GM19468 (cell line): ENCODE results near the gene IDE.
"Not testable (repeated sequence)": the region's sequence is repeated elsewhere in the genome, so short reads cannot be mapped to it uniquely, and the experiment has no call there.

ENCODE experiments used
- ATAC-seq: cut with Tn5 transposase; IDR thresholded peaks from one replicate; pipeline ENCODE4 v1.9.1; 2021; ENCODE audit warnings: mild to moderate bottlenecking, moderate library complexity, moderate number of reproducible peaks; ENCODE audit not compliant: unreplicated experiment; ENCODE audit errors: extremely low read depth

Gene IDE

DNA sequence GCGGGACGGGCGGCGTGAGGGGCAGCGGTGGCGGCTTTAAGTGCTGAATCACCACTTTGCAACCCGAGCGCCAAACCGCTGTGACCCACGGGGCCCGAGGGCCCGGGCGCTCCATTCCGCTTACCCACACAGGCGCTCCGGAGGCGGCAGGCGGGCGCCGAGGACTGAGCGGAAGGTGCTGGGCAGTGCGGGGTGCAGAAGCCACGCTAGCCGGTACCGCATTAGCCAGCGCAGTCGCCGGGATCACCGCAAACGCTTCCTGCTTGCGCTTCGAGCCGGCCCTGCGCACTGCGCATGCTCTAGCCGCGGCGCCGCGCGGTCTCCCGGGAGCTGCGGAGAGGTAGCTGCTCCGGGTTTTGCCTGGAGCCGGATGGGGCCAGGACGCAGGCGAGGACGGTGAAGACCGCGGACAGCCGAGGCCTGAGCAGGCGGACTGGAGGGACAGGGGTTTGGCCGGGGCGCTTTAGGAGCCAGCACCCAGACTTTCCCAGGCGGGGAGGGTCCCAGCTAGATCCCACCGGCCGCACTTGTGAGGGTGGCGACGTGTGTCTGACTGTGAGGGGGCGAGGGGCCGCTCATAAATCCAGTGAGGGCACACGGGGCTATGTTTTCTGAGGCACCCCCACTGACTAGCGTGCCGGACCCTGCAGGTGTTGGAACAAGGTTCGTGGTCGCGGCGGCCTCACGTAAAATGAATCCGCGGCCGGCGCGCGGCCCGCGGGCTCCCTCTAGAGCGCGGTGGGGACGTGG lies at the start of gene IDE:
Gene IDE, minus strand, starts transcription at position 296 of the 750 bp plus-strand sequence. Its CDS starts 74 bp downstream, at position 222.
- ATAC-seq: peak; percentile 33

- ATAC-seq: no peak
Measured at GRCh38 chr10:92619368-92619767, 45.5 kb upstream of the IDE start.

DNA sequence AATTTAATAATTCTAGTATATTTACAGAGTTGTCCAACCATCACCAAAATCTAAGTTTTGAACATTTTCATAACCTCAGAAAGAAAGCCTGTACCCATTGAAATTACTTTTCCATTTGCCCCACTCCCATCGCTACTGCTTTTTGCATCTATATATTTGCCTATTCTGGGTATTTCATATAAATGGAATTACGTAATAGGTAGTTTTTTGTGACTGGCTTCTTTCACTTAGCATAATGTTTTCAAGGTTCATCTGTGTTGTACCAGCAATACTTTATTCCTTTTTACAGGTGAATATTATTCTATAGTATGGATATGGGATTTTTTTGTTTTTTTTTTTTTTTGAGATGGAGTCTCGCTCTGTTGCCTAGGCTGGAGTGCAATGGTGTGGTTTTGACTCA lies 41.6 kb upstream of the IDE start:
- ATAC-seq: no peak

DNA sequence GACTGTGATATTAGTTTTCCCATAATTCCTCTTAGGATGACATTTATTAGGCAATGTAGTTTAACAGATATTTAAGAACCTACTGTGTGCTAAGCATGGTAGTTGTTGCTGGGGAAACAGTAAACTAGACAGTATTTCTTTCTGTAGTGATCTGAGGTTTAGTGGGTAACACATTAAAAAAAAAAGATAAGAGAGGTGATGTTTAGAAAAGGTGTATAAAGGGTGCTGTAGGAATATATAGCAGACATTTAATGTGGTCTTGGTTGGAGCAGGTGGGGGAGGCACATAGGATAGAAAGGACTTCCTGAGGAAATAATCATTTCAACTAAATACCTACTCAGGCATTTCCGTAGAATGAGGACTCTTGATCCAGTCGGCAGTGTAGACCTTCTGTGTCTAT lies 30.9 kb upstream of the IDE start:
- no peak for ATAC-seq

- ATAC-seq: no peak
Measured at GRCh38 chr10:92598321-92598720, 24.4 kb upstream of the IDE start.

DNA sequence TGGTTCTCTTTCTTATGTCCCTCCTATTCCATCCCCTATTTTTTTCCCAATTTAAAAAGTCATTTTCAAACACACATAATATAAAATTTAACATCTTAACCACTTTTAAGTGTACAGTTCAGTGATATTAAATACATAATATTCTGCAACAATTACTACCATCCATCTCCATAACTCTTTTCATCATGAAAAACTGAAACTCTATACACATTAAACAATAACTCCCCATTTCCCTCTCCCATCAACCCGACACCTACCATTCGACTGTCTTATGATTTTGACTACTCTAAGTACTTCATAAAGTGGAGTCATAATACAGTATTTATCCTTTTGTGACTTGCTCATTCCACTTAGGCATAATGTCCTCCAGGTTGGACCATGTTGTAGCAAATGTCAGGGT lies 21.6 kb upstream of the IDE start:
- no peak for ATAC-seq

- no peak for ATAC-seq
Measured at GRCh38 chr10:92593619-92594588, 20.0 kb upstream of the IDE start.

- peak; percentile 50 for ATAC-seq
Measured at GRCh38 chr10:92592761-92593618, 19.1 kb upstream of the IDE start, which contains the start of gene KIF11. KIF11 (plus strand) TSS chr10:92593130; CDS start chr10:92593376, 246 bp downstream.

GRCh38 chr10:92591550-92592022 lies 17.7 kb upstream of the IDE start:
- ATAC-seq: peak; percentile 48

- ATAC-seq: no peak
Measured at GRCh38 chr10:92590623-92591549, 17.0 kb upstream of the IDE start.

DNA sequence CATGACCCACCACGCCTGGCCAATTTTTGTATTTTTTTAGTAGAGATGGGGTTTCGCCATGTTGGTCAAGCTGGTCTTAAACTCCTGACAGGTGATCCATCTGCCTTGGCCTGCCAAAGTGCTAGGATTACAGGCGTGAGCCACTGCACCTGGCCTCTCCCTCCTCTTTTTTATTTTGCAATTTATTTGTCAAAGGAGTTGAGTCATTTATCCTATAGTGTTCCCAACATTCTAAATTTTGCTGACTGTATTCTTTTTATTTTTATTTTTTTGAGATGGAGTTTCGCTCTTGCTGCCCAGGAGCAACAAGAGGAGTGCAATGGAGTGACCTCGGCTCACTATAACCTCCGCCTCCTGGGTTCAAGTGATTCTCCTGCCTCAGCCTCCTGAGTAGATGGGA lies 8.5 kb upstream of the IDE start:
- not testable (repeated sequence) for ATAC-seq

DNA sequence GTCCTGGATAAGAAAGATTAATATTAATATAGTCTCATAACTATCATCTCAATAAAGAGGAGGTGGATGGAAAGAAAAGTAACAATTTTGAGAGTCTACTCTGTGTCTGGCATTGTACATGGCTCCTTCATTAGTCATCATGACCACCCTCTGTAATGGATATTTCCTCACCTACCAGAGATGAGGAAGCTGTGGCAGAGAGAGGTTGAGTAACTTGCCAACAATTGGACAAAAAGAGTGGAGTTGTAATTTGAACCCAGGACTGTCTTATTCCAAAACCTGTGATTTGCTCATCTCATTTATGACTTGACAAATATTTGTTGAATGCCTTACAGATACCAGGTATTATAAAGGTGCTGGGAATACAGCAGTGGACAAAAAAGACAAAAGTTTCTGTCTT lies 2.1 kb upstream of the IDE start:
- ATAC-seq: no peak

GRCh38 chr10:92574548-92575261 lies 812 bp upstream of the IDE start:
- no peak for ATAC-seq

- no peak for ATAC-seq
Measured at GRCh38 chr10:92573091-92573797, 649 bp downstream of the IDE start.

- no peak for ATAC-seq
Measured at GRCh38 chr10:92572362-92573090, 1.4 kb downstream of the IDE start.

DNA sequence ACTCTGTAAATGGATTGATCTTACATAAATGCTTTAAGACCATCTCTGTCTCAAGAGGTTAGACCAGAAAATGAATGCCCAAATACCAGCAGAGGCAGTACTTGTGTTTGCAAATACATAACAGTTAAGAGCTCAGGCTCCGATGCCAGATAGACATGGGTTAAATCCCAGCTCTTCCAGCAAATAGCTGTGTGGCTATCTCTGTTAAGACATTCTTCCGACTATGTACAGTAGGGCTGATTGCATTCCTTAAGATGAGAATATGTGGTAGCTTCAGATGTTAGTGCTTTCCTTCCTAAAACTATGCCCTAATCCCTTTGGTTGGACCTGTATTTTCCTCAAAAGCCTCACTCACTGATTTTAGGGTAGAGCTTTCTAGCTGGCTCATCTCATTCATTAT lies 2.2 kb downstream of the IDE start:
- no peak for ATAC-seq

DNA sequence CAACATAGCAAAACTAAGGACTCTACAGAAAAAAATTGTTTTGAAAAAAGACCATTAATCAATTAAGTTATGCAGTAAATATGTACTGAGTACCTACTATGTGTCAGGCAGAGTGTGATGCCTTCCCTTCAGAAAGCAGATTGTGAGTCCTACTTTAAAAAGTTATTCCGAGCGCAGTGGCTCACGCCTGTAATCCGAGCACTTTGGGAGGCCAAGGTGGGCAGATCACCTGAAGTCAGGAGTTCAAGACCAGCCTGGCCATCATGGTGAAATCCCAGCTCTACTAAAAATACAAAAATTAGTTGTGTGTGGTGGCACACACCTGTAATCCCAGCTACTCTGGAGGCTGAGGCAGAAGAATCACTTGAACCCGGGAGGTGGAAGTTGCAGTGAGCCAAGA lies 4.2 kb downstream of the IDE start:
- ATAC-seq: not testable (repeated sequence)
